Loucy (cell line): Measurements from ENCODE around the gene KLK6.

Experiments used
- H2AFZ ChIP-seq: fragments of 200-600 bp; sonication (generic); 2 replicates; pipeline ENCODE4 v1.6.0; 2016; ENCODE audit warnings: antibody characterized with exemption, mild to moderate bottlenecking, low read length, moderate library complexity
- H3F3A ChIP-seq: fragments of 200-600 bp; 2 replicates; pipeline ENCODE4 v1.6.0; 2016; ENCODE audit warnings: antibody characterized with exemption, low read depth, mild to moderate bottlenecking
- H3K27me3 ChIP-seq: fragments of 200-600 bp; sonication (generic); 2 replicates; pipeline ENCODE4 v1.6.1; 2014; ENCODE audit warnings: low read length, mild to moderate bottlenecking; ENCODE audit not compliant: insufficient read depth, poor library complexity, severe bottlenecking
- H3K36me3 ChIP-seq: fragments of 200-600 bp; sonication (generic); 2 replicates; pipeline ENCODE4 v1.6.1; 2016; ENCODE audit warnings: low read length; ENCODE audit not compliant: insufficient read depth
- H3K4me1 ChIP-seq: fragments of 200-600 bp; sonication (generic); 2 replicates; pipeline ENCODE4 v1.5.1; 2014; ENCODE audit warnings: low read length, mild to moderate bottlenecking; ENCODE audit not compliant: insufficient read depth, poor library complexity, severe bottlenecking
- H3K4me2 ChIP-seq: fragments of 200-600 bp; sonication (generic); 2 replicates; pipeline ENCODE4 v1.6.0; 2014; ENCODE audit warnings: antibody characterized with exemption, low read length, low read depth, mild to moderate bottlenecking; ENCODE audit not compliant: poor library complexity, severe bottlenecking
- H3K4me3 ChIP-seq: fragments of 200-600 bp; sonication (generic); 2 replicates; pipeline ENCODE4 v1.5.1; 2014; ENCODE audit warnings: low read length, mild to moderate bottlenecking, mixed read lengths; ENCODE audit not compliant: poor library complexity, severe bottlenecking
- H3K79me2 ChIP-seq: fragments of 200-600 bp; sonication (generic); 2 replicates; pipeline ENCODE4 v1.6.1; 2014; ENCODE audit warnings: low read length; ENCODE audit not compliant: insufficient read depth
- H3K9ac ChIP-seq: fragments of 200-600 bp; sonication (generic); 2 replicates; pipeline ENCODE4 v1.6.0; 2014; ENCODE audit warnings: mild to moderate bottlenecking, low read depth, low read length, moderate library complexity; ENCODE audit not compliant: poor library complexity, severe bottlenecking
- H3K9me2 ChIP-seq: fragments of 200-600 bp; sonication (generic); replicated peaks from 2 replicates; pipeline ENCODE4 v1.6.1; 2016; ENCODE audit warnings: low read depth, low read length, mixed read lengths
- H3K9me3 ChIP-seq: fragments of 200-600 bp; sonication (generic); 2 replicates; pipeline ENCODE4 v1.6.1; 2014; ENCODE audit warnings: mild to moderate bottlenecking, antibody characterized with exemption, low read length, low read depth; ENCODE audit not compliant: insufficient read depth
- H4K20me1 ChIP-seq: fragments of 200-600 bp; sonication (generic); 2 replicates; pipeline ENCODE4 v1.6.0; 2014; ENCODE audit warnings: antibody characterized with exemption, low read length, mild to moderate bottlenecking; ENCODE audit not compliant: insufficient read depth, poor library complexity, severe bottlenecking
- EZH2phosphoT487 ChIP-seq: fragments of 200-600 bp; IDR thresholded peaks from 2 replicates; pipeline ENCODE4 v1.6.1; 2018; ENCODE audit warnings: antibody characterized with exemption, mild to moderate bottlenecking, moderate library complexity, borderline replicate concordance
- TF ChIP-seq, protein P1 (sequence below): fragments of 200-600 bp; sonication (generic); conservative IDR thresholded peaks from 2 replicates; pipeline ENCODE4 v1.5.1; 2014; ENCODE audit warnings: mild to moderate bottlenecking, antibody characterized with exemption, low read length

Gene KLK6

DNA sequence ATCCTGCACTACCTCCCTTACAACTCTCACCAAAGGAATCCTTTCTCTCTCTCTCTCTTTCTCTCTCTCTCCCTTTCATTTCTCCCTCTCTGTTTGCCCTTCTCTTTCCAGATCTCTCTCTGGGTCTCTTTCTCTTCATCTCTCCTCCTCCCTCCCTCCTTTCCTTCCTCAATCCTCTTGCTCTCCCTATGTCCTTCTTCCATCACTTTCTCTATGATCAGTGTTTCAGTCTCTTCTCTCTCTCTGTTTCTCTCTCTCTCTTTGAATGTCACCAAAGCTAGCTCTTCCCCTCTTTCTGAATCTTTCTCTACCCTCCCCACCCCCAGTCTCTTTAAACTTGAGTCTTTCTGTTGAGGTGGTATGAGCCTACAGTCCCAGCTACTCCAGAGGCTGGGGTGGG lies 38.4 kb downstream of the KLK6 start:
- Histone ChIP-seq H3K36me3 (no peaks in the 10 kb centered on the region), H4K20me1 (no peaks in the 10 kb centered on the region), H3K9ac (no peak overlapping the region), H2AFZ (no peak overlapping the region), H3K4me2 (no peak overlapping the region), H3K9me2 (no peaks in the 10 kb centered on the region), H3K9me3 (no peaks in the 10 kb centered on the region), H3K4me3 (no peak overlapping the region), H3F3A (no peaks in the 10 kb centered on the region), H3K4me1 (no peaks in the 10 kb centered on the region), H3K79me2 (no peaks in the 10 kb centered on the region), H3K27me3 (no peaks in the 10 kb centered on the region)
- TF ChIP-seq, protein P1, sequence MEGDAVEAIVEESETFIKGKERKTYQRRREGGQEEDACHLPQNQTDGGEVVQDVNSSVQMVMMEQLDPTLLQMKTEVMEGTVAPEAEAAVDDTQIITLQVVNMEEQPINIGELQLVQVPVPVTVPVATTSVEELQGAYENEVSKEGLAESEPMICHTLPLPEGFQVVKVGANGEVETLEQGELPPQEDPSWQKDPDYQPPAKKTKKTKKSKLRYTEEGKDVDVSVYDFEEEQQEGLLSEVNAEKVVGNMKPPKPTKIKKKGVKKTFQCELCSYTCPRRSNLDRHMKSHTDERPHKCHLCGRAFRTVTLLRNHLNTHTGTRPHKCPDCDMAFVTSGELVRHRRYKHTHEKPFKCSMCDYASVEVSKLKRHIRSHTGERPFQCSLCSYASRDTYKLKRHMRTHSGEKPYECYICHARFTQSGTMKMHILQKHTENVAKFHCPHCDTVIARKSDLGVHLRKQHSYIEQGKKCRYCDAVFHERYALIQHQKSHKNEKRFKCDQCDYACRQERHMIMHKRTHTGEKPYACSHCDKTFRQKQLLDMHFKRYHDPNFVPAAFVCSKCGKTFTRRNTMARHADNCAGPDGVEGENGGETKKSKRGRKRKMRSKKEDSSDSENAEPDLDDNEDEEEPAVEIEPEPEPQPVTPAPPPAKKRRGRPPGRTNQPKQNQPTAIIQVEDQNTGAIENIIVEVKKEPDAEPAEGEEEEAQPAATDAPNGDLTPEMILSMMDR: no peak
- no peak for TF ChIP-seq EZH2phosphoT487

- no peaks in the 10 kb centered on the region for H3K9me3 ChIP-seq
- no peaks in the 10 kb centered on the region for H3K27me3 ChIP-seq
- TF ChIP-seq, protein P1: no peak
- TF ChIP-seq EZH2phosphoT487: no peak
- no peaks in the 10 kb centered on the region for H3K9me2 ChIP-seq
- H2AFZ ChIP-seq: no peak overlapping the region
- no peaks in the 10 kb centered on the region for H4K20me1 ChIP-seq
- no peaks in the 10 kb centered on the region for H3K4me1 ChIP-seq
- H3K4me3 ChIP-seq: no peak overlapping the region
- no peak overlapping the region for H3K4me2 ChIP-seq
- no peaks in the 10 kb centered on the region for H3K79me2 ChIP-seq
- no peaks in the 10 kb centered on the region for H3F3A ChIP-seq
- H3K9ac ChIP-seq: no peak overlapping the region
- no peaks in the 10 kb centered on the region for H3K36me3 ChIP-seq
These were observed 40.6 kb downstream of the KLK6 start for GRCh38 chr19:50928831-50929230.

- Histone ChIP-seq H4K20me1 (no peaks in the 10 kb centered on the region), H3K9me3 (no peaks in the 10 kb centered on the region), H3K4me3 (no peak overlapping the region), H3K4me1 (peaks cover 7% of the 10 kb centered on the region), H3F3A (no peaks in the 10 kb centered on the region), H3K36me3 (no peaks in the 10 kb centered on the region), H2AFZ (no peak overlapping the region), H3K79me2 (no peaks in the 10 kb centered on the region), H3K9ac (no peak overlapping the region), H3K4me2 (no peak overlapping the region), H3K27me3 (no peaks in the 10 kb centered on the region), H3K9me2 (no peaks in the 10 kb centered on the region)
- no peak for TF ChIP-seq EZH2phosphoT487
- TF ChIP-seq, protein P1: no peak
These were observed 43.2 kb downstream of the KLK6 start for GRCh38 chr19:50926144-50926543.
